B cell (primary cell): Measurements from ENCODE around the gene PGP.

Source experiments
- EZH2 ChIP-seq: IDR thresholded peaks from 2 replicates; pipeline ENCODE4 v1.6.1; 2012; ENCODE audit warnings: borderline replicate concordance, low read depth, mild to moderate bottlenecking, moderate library complexity, low read length; ENCODE audit not compliant: insufficient read depth, poor library complexity, severe bottlenecking
- TF ChIP-seq, protein P1 (sequence below): fragments of 200-600 bp; IDR thresholded peaks from one replicate; pipeline ENCODE4 v1.8.0; 2022; ENCODE audit warnings: antibody characterized with exemption, mild to moderate bottlenecking

DNA sequence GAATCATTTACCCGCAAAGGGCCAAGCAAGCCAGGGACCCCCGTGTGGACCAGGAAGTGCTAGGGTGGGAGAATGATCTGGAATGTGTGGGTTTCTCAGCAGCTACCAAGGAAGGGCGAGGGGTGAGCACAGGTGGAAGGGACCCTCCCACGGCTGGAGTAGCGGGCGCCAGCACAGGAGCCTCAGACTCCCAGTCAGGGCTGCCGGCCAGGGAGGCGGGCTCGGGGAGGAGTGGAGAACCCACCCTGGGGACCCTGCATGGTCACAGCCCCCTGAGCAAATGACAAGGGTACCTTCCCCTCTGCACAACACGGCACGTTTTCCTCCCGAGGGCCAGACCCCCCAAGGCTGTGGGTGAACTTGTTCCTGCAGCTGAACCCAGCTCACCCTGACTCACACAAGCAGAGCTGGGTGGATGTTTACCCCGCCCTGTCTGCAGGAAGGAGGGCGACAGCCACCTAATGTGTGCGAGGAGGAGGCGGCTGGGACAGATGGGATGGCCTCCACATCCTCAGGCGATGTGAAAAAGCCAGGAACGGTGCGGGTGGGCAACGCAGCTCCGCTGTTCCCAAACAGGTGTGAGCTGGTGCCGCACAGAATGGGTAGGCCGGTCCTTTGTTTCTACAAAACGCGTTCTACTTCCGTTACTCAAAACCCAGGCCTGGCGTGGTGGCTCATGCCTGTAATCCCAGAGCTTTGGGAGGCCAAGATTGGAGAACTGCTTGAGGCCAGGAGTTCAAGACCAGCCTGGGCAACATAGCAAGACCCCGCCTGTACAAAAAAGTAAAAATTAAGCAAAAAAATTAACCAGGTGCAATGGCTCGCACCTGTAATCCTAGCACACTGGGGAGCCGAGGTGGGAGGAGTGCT is 30.5 kb upstream of the PGP start:
- TF ChIP-seq, protein P1, sequence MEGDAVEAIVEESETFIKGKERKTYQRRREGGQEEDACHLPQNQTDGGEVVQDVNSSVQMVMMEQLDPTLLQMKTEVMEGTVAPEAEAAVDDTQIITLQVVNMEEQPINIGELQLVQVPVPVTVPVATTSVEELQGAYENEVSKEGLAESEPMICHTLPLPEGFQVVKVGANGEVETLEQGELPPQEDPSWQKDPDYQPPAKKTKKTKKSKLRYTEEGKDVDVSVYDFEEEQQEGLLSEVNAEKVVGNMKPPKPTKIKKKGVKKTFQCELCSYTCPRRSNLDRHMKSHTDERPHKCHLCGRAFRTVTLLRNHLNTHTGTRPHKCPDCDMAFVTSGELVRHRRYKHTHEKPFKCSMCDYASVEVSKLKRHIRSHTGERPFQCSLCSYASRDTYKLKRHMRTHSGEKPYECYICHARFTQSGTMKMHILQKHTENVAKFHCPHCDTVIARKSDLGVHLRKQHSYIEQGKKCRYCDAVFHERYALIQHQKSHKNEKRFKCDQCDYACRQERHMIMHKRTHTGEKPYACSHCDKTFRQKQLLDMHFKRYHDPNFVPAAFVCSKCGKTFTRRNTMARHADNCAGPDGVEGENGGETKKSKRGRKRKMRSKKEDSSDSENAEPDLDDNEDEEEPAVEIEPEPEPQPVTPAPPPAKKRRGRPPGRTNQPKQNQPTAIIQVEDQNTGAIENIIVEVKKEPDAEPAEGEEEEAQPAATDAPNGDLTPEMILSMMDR = no peak
- TF ChIP-seq EZH2 = no peak
